DMS114 treated with DMSO at 0.1 percent for 48 hours (cell line): ENCODE measurements around the gene VWF.
"Not testable (repeated sequence)": the region's sequence is repeated elsewhere in the genome, so short reads cannot be mapped to it uniquely, and the experiment has no call there.

Experiments
- DNase-seq: peaks from one replicate; lab custom pipeline; 2025; ENCODE audit not compliant: unreplicated experiment; lab: John Stamatoyannopoulos, UW

Gene VWF

GRCh38 chr12:6040815-6041214 lies 83.7 kb downstream of the VWF start:
- no peak for DNase-seq

GRCh38 chr12:6039894-6040601 lies 84.4 kb downstream of the VWF start:
- peak; percentile 71 for DNase-seq

- peak; percentile 73 for DNase-seq
These were observed 86.3 kb downstream of the VWF start for GRCh38 chr12:6038160-6038559.

- no peak for DNase-seq
These were observed 87.0 kb downstream of the VWF start for GRCh38 chr12:6037459-6037858.

GRCh38 chr12:6036509-6036908 lies 88.0 kb downstream of the VWF start:
- no peak for DNase-seq

- DNase-seq: no peak
These were observed 89.9 kb downstream of the VWF start for GRCh38 chr12:6034596-6034995.

GRCh38 chr12:6033546-6033945 lies 90.9 kb downstream of the VWF start:
- DNase-seq: no peak

GRCh38 chr12:6032726-6033125 lies 91.7 kb downstream of the VWF start:
- DNase-seq: no peak

GRCh38 chr12:6031001-6031400 lies 93.5 kb downstream of the VWF start:
- DNase-seq: no peak

- DNase-seq: no peak
These were observed 94.4 kb downstream of the VWF start for GRCh38 chr12:6030081-6030480.

- DNase-seq: no peak
These were observed 95.1 kb downstream of the VWF start for GRCh38 chr12:6029401-6029800.

- DNase-seq: no peak
These were observed 97.5 kb downstream of the VWF start for GRCh38 chr12:6026998-6027397.

GRCh38 chr12:6025703-6026298 lies 98.7 kb downstream of the VWF start:
- not testable (repeated sequence) for DNase-seq

GRCh38 chr12:6024066-6024465 lies 100.4 kb downstream of the VWF start:
- not testable (repeated sequence) for DNase-seq

- DNase-seq: no peak
These were observed 103.5 kb downstream of the VWF start for GRCh38 chr12:6020930-6021329.

GRCh38 chr12:6020511-6020910 lies 104.0 kb downstream of the VWF start:
- not testable (repeated sequence) for DNase-seq

- DNase-seq: not testable (repeated sequence)
These were observed 105.2 kb downstream of the VWF start for GRCh38 chr12:6019256-6019655.

- no peak for DNase-seq
These were observed 106.2 kb downstream of the VWF start for GRCh38 chr12:6018265-6018664.

GRCh38 chr12:6016756-6017155 lies 107.7 kb downstream of the VWF start:
- DNase-seq: no peak

- DNase-seq: not testable (repeated sequence)
These were observed 108.5 kb downstream of the VWF start for GRCh38 chr12:6016004-6016403.

GRCh38 chr12:6015271-6015670 lies 109.2 kb downstream of the VWF start:
- not testable (repeated sequence) for DNase-seq

GRCh38 chr12:6010631-6011350 lies 113.7 kb downstream of the VWF start:
- not testable (repeated sequence) for DNase-seq
